ENCODE measurements around the gene ARL10.
A peak's percentile ranks its signal among the peaks of the same experiment; 100 is the strongest.

ARL10 gene

GRCh38 chr5:176359658-176360057, 5.6 kb upstream of the ARL10 start:
- TF ChIP-seq, protein P1, sequence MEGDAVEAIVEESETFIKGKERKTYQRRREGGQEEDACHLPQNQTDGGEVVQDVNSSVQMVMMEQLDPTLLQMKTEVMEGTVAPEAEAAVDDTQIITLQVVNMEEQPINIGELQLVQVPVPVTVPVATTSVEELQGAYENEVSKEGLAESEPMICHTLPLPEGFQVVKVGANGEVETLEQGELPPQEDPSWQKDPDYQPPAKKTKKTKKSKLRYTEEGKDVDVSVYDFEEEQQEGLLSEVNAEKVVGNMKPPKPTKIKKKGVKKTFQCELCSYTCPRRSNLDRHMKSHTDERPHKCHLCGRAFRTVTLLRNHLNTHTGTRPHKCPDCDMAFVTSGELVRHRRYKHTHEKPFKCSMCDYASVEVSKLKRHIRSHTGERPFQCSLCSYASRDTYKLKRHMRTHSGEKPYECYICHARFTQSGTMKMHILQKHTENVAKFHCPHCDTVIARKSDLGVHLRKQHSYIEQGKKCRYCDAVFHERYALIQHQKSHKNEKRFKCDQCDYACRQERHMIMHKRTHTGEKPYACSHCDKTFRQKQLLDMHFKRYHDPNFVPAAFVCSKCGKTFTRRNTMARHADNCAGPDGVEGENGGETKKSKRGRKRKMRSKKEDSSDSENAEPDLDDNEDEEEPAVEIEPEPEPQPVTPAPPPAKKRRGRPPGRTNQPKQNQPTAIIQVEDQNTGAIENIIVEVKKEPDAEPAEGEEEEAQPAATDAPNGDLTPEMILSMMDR (IDR thresholded peaks at IDR 0.05), result no peak
- H3K27ac Mint-ChIP-seq, result no peak overlapping the region
- no peaks in the 10 kb centered on the region for H3K9me3 Mint-ChIP-seq
- H3K27me3 Mint-ChIP-seq (ENCODE audit: low read depth, poor library complexity), result peaks cover 34% of the 10 kb centered on the region
- DNase-seq, result no peak
- peaks cover 15% of the 10 kb centered on the region for H3K4me1 Mint-ChIP-seq
- peak overlapping the region; percentile 95 for H3K4me3 Mint-ChIP-seq
- peaks cover 42% of the 10 kb centered on the region for H3K36me3 Mint-ChIP-seq (ENCODE audit: low read depth)

- DNase-seq, result no peak
- TF ChIP-seq, protein P1 (IDR thresholded peaks at IDR 0.05), result no peak
- Mint-ChIP-seq H3K36me3 (ENCODE audit: low read depth) (peaks cover 31% of the 10 kb centered on the region), H3K27me3 (ENCODE audit: low read depth, poor library complexity) (peaks cover 38% of the 10 kb centered on the region), H3K4me3 (peak overlapping the region; percentile 95), H3K4me1 (peaks cover 15% of the 10 kb centered on the region), H3K27ac (peak overlapping the region; percentile 51), H3K9me3 (no peaks in the 10 kb centered on the region)
Measured at GRCh38 chr5:176360894-176361436, 4.3 kb upstream of the ARL10 start.

DNA sequence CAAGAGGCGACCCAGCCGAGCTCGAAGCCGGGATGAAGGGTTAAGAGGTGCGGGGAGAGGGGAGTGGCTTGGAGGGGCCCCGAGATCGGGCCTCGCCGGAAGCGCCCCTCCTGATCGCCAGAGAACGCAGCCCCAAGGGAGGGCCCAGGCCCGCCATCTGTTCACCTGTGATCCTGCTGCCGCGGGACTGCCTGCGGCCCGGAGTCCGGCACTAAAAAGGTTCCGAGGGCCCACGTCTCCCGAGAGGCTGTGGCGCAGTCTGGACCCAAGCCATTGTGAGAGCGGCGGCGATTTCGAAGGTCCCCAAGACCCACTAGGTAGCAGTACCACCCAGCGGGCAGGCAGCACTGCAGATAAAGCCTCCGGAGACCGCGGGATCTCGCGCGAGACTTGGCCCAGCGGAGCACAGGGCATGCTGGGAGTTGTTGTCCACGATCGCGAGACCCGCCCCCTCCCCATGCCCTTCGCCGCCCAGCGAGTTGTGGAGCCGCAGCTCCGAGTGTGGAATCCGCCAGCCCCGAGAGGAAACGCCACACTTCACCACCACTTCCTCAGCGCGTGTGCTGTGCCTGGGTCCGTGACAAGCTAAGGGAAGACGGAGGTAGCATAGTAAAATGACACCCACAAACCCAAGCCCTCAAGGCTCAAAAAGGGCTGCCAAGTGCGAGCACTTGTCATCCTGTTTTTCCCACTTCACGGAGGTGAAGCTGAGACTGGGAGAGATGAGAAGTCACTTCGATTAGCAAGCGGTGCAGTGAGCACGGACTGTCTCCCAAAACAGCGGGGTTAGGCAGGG, 3.7 kb upstream of the ARL10 start, which contains the start of gene KIAA1191:
TSS of gene KIAA1191 (minus strand) at position 328 of the 796 bp plus-strand sequence. CDS start 2,256 bp downstream, outside the sequence.
- TF ChIP-seq, protein P1 (IDR thresholded peaks at IDR 0.05), result no peak
- H3K4me3 Mint-ChIP-seq, result peak within 1 kb of the TSS; percentile 95
- peak; percentile 92 for DNase-seq
- peak within 1 kb of the TSS; percentile 96 for H3K27ac Mint-ChIP-seq
- peaks cover 45% of the 10 kb centered on the region for H3K27me3 Mint-ChIP-seq (ENCODE audit: low read depth, poor library complexity)
- H3K36me3 Mint-ChIP-seq (ENCODE audit: low read depth), result peaks cover 29% of the 10 kb centered on the region
- peaks cover 19% of the 10 kb centered on the region for H3K4me1 Mint-ChIP-seq
- no peaks in the 10 kb centered on the region for H3K9me3 Mint-ChIP-seq

GRCh38 chr5:176362233-176362490, 3.1 kb upstream of the ARL10 start:
- TF ChIP-seq, protein P1 (IDR thresholded peaks at IDR 0.05), result no peak
- Mint-ChIP-seq H3K27me3 (ENCODE audit: low read depth, poor library complexity) (peaks cover 48% of the 10 kb centered on the region), H3K9me3 (no peaks in the 10 kb centered on the region), H3K27ac (no peak overlapping the region), H3K36me3 (ENCODE audit: low read depth) (peaks cover 28% of the 10 kb centered on the region), H3K4me1 (peaks cover 22% of the 10 kb centered on the region), H3K4me3 (peak overlapping the region; percentile 95)
- no peak for DNase-seq

DNA sequence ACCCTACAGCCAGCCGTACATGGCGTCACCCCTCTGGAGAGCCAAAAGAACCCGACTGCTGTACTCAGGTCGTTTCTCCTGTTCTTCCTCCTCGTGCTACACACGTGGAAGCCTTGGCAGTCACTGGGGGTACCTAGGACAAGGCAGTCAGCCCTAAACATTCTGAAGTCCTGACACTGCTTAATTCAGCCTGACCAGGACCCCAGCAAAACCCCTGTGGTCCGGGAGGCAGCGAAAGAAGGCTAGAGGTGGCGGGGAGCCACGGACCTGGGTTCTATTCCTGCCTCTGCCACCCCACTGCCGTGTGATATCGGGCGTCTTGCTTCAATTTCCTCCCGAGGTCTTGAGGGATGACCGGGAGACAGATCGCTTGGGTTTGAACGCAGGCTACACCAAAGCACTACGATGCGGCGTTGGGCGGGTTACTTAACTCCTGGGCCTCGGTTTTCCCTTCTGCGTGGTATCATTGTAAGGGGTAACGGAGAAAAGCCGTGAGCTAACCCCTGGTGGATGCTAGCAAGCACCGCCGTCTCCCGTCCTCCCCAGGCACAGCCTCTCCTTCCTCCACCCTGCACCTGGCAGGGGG, 429 bp upstream of the ARL10 start:
- no peak for DNase-seq
- TF ChIP-seq, protein P1 (IDR thresholded peaks at IDR 0.05), result no peak

More for the DNA sequence above, 429 bp upstream of the ARL10 start:
- Mint-ChIP-seq H3K36me3 (ENCODE audit: low read depth) (peaks cover 27% of the 10 kb centered on the region), H3K27ac (no peak overlapping the region), H3K4me3 (peak overlapping the region; percentile 72), H3K9me3 (no peaks in the 10 kb centered on the region), H3K27me3 (ENCODE audit: low read depth, poor library complexity) (peaks cover 58% of the 10 kb centered on the region), H3K4me1 (peaks cover 20% of the 10 kb centered on the region)

Measured in nephron progenitor cell (in vitro differentiated cells).